ENCODE measurements around the gene LAT.
"Not testable (repeated sequence)": the region's sequence is repeated elsewhere in the genome, so short reads cannot be mapped to it uniquely, and the experiment has no call there.

LAT gene

GRCh38 chr16:28984619-28985135, at the start of gene LAT:
Gene LAT (plus strand): TSS chr16:28985052. CDS start chr16:28985418, 366 bp downstream.
- DNase-seq: peak; percentile 78

GRCh38 chr16:28935346-28935745, 49.5 kb upstream of the LAT start:
- no peak for DNase-seq

GRCh38 chr16:28935924-28936783, 48.7 kb upstream of the LAT start:
- DNase-seq: peak; percentile 87 to 90

- no peak for DNase-seq
Measured at GRCh38 chr16:28936784-28937155, 48.1 kb upstream of the LAT start.

- no peak for DNase-seq
Measured at GRCh38 chr16:28937222-28937876, 47.5 kb upstream of the LAT start.

DNA sequence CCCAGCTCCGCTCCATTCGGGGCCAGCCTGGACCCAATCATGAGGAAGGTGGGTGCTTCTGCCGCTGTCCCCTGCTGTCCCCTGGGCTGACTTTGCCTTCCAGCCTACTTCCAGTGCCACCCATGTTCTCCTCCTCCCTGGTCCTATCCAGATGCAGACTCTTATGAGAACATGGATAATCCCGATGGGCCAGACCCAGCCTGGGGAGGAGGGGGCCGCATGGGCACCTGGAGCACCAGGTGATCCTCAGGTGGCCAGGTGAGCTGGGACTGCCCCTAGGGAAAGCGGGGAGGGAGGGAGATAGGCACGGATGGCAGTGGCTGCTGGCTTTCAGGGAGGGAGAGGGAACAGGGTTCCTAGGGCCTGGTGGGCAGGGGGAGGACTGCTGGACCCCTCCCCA, 46.1 kb upstream of the LAT start:
- no peak for DNase-seq

- DNase-seq: not testable (repeated sequence)
Measured at GRCh38 chr16:28939825-28940224, 45.0 kb upstream of the LAT start.

- DNase-seq: no peak
Measured at GRCh38 chr16:28943281-28943680, 41.6 kb upstream of the LAT start.

GRCh38 chr16:28946681-28947080, 38.2 kb upstream of the LAT start:
- no peak for DNase-seq

DNA sequence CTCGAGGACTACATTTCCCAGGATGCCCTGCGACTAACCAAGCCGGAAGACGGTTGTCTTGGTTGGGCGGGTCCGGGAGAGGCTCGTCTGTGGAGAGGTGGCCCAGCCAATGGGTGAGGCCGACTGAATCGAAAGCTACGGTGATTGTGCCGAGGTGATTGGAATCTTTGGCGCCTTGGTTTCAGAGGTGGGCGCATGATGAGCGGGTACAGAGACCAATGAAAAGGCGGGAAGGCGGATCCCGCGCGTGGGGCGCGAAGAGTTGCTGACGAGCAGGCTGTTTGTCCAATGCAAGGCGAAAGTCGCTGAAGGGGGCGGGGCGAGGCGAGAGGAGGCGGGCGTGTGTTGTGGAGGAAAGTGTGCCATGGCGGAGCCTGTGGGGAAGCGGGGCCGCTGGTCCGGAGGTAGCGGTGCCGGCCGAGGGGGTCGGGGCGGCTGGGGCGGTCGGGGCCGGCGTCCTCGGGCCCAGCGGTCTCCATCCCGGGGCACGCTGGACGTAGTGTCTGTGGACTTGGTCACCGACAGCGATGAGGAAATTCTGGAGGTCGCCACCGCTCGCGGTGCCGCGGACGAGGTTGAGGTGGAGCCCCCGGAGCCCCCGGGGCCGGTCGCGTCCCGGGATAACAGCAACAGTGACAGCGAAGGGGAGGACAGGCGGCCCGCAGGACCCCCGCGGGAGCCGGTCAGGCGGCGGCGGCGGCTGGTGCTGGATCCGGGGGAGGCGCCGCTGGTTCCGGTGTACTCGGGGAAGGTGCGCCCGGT, 34.0 kb upstream of the LAT start, which contains the start of gene NFATC2IP:
TSS of gene NFATC2IP (plus strand) at position 290 of the 762 bp plus-strand sequence. CDS start at position 365, 75 bp downstream.
- DNase-seq: peak; percentile 100

DNA sequence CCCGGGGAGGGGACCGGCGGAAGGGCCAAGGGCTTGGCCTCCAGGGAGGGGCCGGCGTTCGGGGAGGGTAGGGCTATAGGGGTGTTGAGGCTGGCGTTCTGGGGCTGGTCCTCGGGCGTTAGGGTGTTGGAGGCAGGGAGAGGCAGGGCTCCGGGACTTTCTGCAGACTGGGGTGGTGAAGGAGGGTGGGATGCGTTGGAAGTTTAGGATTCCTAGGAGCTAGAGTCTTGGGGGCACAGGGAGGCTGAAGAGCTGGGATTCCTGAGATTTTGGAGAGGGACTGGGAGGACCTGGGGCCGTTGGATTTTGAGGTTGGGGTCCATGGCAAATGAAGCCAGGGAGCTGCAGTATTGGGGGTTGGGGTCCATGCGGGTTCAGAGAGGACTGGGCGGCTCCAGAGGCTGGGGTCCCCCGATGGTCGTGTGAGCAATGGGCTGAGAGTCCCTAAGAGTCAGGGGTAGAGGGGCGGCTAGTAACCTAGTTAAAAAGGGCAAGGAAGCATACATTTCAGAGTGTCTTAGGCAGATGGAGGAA, 33.4 kb upstream of the LAT start:
- DNase-seq: no peak

DNA sequence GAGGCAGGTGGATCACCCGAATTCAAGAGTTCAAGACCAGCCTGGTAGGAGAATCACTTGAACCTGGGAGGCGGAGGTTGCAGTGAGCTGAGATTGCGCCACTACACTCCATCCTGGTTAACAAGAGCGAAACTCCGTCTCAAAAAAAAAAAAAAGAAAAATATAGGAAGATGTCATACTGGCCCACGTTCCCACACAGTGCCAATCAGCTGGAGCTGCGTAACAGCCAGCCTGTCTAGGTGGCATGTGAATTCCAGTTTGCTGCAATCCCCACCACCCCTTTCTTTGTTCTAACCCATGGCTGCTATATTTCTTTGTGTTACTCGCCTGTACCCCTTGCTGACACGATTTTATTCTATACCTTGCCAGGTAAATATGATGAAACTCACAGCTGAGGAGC, 26.6 kb upstream of the LAT start:
- DNase-seq: no peak

DNA sequence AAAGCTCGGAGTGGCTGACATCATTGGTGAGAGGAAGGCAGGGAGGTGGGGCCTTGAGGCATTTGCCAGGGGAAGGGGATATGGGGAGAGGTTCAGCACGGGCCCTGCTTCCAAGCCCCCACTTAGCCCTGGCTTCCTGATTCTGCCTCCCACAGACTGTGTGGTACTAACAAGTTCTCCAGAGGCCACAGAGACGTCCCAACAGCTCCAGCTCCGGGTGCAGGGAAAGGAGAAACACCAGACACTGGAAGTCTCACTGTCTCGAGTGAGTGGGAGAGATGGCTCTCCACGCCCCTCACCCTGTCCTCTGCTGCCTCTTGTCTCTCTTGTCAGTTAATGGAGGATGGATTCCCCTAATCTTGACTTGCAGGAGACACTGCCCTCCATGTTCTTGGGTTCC, 26.0 kb upstream of the LAT start:
- no peak for DNase-seq

GRCh38 chr16:28964072-28964471, 20.8 kb upstream of the LAT start:
- DNase-seq: no peak

DNA sequence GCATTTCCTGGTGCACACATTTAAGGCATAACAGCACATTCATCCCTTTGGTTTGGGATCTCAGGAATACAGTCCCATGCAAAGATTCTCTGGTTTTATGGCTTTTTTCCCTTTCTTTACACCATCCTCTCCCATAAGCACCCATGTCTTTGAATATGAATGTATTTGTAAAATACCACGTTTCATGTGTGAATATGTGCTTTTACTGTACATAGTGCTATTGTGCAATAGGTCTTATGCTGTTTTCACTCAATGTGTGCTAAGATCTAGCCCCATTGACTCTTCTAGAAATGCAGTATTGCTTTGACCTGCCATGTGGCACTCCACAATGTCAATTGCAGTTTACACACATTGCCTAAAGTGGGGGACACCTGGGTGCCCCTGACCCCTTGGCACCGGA, 20.4 kb upstream of the LAT start:
- no peak for DNase-seq

DNA sequence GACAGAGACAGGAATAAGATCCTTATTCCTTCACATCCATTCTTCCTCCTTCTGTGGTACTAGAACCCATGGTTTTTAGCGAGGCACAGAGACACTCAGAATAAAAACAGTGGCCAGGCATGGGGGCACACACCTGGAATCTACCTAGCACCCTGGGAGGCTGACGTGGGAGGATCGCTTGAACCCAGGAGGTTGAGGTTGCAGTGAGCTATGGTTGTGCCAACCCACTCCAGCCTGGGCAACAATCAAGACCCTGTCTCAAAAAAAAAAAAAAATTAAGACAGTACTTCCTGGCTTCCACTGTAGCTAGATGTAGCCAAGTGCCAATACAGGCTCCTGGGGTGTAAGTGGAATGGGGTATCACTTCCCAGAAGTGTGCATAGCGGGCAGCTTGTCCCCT, 17.7 kb upstream of the LAT start:
- no peak for DNase-seq

DNA sequence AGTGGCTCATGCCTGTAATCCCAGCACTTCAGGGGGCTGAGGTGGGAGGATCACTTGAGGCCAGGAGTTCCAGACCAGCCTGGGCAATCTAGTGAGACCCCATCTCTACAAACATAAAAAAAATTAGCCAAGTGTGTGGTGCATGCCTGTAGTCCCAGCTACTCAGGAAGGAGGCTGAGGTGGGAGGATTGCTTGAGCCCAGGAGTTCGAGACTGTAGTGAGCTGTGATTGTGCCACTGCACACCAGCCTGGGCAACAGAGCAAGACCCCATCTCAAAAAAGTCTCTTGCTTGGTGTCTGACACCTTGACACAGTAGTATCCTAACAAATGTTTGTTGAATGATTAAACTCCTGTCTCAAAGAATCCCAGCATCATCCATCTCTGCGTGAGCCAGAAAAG, 15.2 kb upstream of the LAT start:
- not testable (repeated sequence) for DNase-seq

- peak; percentile 50 to 59 for DNase-seq
Measured at GRCh38 chr16:28974007-28974436, 10.8 kb upstream of the LAT start.

DNA sequence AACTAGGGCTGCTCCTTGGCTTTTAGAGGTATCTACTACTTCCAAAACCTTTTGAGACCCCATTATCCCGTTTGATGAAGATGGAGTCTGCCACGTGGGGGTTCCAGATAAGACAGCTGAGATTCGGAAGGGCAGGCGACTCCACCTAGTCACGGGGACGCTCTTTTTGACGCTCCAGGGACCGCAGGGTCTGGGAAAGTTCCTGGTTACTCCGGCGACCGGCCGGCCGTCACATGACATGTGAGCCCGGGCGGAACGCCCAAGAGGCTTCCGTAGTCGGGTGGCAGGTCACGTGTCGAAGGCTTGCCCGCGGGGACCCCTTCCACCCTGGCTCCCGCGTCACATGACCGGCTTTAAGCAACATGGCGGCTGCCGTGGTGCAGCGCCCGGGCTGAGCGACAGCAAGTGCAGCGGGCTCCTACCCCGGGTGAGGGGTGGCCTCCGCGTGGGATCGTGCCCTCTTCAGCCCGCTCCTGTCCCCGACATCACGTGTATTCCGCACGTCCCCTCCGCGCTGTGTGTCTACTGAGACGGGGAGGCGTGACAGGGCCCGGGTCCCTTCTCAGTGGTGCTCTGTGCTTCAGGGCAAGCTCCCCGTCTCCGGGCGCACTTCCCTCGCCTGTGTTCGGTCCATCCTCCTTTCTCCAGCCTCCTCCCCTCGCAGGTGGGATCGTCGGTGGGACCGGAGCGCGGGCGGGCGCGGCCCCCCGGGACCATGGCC, 10.3 kb upstream of the LAT start, which contains the start of gene SPNS1:
TSS of gene SPNS1 (plus strand) at position 342 of the 721 bp plus-strand sequence. CDS start at position 716, 374 bp downstream.
- DNase-seq: peak; percentile 95 to 96

- DNase-seq: no peak
Measured at GRCh38 chr16:28975158-28975599, 9.7 kb upstream of the LAT start.

DNA sequence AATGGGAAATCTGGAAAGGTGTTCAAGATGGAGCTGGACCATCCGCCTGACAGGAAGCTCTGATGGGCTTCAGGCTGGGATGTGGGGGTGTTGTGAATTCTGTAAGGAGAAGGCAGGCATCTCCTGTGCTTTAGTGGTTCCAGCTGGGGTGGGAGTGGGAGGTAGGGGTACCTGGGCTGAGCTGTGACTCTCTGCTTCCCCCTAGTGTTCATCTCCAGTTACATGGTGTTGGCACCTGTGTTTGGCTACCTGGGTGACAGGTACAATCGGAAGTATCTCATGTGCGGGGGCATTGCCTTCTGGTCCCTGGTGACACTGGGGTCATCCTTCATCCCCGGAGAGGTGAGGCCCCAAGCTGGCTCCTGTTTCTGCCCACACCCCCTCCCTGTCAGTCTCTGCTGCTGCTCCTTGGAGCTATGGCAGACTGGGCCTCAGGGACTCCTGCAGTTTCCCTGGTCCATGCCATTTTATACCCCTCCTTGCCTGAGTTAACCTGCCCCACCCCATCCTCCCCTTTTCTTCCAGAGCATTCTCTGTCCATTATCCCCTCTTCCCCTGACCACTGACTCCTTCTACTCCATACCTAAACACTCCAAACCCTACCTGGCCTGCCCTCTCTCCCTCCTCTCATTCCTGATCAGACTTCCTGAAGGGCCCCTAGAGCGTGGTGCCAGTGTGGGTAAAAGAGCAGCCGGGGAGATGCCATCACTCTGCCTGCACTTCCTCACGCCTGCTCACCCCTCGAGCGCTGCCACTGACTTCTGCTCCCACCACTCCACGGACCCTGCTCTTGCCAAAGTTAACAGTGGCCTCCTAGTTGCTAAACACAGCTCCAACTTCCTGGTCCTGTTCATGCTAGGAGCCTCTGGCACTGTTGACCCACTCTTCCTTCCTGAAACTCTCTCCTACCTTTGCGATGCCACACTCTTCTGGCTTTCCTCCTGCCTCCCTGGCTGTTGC, 6.9 kb upstream of the LAT start:
- DNase-seq: no peak
